GM19452 (cell line): Measurements from ENCODE around the gene ZNF30.
"Not testable (repeated sequence)": the region's sequence is repeated elsewhere in the genome, so short reads cannot be mapped to it uniquely, and the experiment has no call there.

Experiments
- ATAC-seq: cut with Tn5 transposase; IDR thresholded peaks from one replicate; pipeline ENCODE4 v1.9.1; 2021; ENCODE audit not compliant: unreplicated experiment

Gene ZNF30

GRCh38 chr19:34960103-34960805 lies 33.6 kb downstream of the ZNF30 start:
- no peak for ATAC-seq

- no peak for ATAC-seq
These were observed 34.4 kb downstream of the ZNF30 start for GRCh38 chr19:34960940-34961679.

- ATAC-seq = no peak
These were observed 35.3 kb downstream of the ZNF30 start for GRCh38 chr19:34961775-34962686.

- no peak for ATAC-seq
These were observed 36.2 kb downstream of the ZNF30 start for GRCh38 chr19:34962687-34963572.

GRCh38 chr19:34963573-34964406 lies 37.1 kb downstream of the ZNF30 start, which contains the start of gene ZNF792:
TSS of gene ZNF792 (minus strand) at chr19:34964229. CDS start at chr19:34963662, 567 bp downstream.
- peak; percentile 79 for ATAC-seq

GRCh38 chr19:34964598-34964997 lies 37.9 kb downstream of the ZNF30 start:
- ATAC-seq = no peak

GRCh38 chr19:34965505-34965904 lies 38.8 kb downstream of the ZNF30 start:
- not testable (repeated sequence) for ATAC-seq

GRCh38 chr19:34967551-34967950 lies 40.8 kb downstream of the ZNF30 start:
- no peak for ATAC-seq

- ATAC-seq = no peak
These were observed 43.0 kb downstream of the ZNF30 start for GRCh38 chr19:34969721-34970120.

GRCh38 chr19:34970185-34970780 lies 43.6 kb downstream of the ZNF30 start:
- ATAC-seq = not testable (repeated sequence)

GRCh38 chr19:34972163-34972705 lies 45.5 kb downstream of the ZNF30 start:
- no peak for ATAC-seq

GRCh38 chr19:34974646-34975045 lies 47.9 kb downstream of the ZNF30 start:
- no peak for ATAC-seq

- ATAC-seq = no peak
These were observed 48.4 kb downstream of the ZNF30 start for GRCh38 chr19:34975056-34975455.

- no peak for ATAC-seq
These were observed 49.9 kb downstream of the ZNF30 start for GRCh38 chr19:34976611-34977010.

- ATAC-seq = no peak
These were observed 53.3 kb downstream of the ZNF30 start for GRCh38 chr19:34979819-34980640.

GRCh38 chr19:34982275-34982674 lies 55.6 kb downstream of the ZNF30 start:
- ATAC-seq = no peak

- no peak for ATAC-seq
These were observed 57.1 kb downstream of the ZNF30 start for GRCh38 chr19:34983786-34984185.

GRCh38 chr19:34984287-34984686 lies 57.6 kb downstream of the ZNF30 start:
- ATAC-seq = no peak
